Retinal pigment epithelial cell (primary cell): ENCODE measurements around the gene AGBL5.
A peak's percentile ranks its signal among the peaks of the same experiment; 100 is the strongest.
"Not testable (repeated sequence)": the region's sequence is repeated elsewhere in the genome, so short reads cannot be mapped to it uniquely, and the experiment has no call there.

Experiments used
- DNase-seq: peaks from one replicate; pipeline ENCODE4 v3.0.0-alpha.2; 2010; ENCODE audit warnings: low read depth
- H3K4me3 ChIP-seq: 2 replicates; pipeline ENCODE4 v1.5.1; 2011; ENCODE audit warnings: mild to moderate bottlenecking, low read length, control low read depth, moderate library complexity
- TF ChIP-seq, protein P1 (sequence below): conservative IDR thresholded peaks from 2 replicates; pipeline ENCODE4 v1.5.1; 2011; ENCODE audit warnings: low read depth, low read length, control low read depth, inconsistent platforms

The AGBL5 gene

DNA sequence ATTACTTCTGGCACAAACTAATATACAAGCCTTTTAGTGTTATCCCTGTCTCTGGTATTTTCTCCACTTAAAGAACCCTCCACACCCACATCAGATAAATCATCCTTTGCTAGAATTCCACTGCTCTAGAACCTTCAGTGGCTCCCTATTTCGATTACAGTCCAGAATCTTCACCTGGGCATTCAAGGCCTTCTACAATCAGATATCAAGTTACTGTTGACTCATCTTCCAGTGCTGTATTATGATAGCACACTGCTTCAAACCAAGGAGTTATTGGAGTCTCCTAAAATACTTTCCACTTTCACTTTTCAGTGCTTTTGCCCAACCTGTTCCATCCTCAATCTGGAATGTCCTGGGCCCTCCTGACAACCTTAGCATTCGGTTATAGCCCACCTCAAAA, 64.1 kb downstream of the AGBL5 start:
- no peak overlapping the region for H3K4me3 ChIP-seq
- no peak for DNase-seq
- TF ChIP-seq, protein P1, sequence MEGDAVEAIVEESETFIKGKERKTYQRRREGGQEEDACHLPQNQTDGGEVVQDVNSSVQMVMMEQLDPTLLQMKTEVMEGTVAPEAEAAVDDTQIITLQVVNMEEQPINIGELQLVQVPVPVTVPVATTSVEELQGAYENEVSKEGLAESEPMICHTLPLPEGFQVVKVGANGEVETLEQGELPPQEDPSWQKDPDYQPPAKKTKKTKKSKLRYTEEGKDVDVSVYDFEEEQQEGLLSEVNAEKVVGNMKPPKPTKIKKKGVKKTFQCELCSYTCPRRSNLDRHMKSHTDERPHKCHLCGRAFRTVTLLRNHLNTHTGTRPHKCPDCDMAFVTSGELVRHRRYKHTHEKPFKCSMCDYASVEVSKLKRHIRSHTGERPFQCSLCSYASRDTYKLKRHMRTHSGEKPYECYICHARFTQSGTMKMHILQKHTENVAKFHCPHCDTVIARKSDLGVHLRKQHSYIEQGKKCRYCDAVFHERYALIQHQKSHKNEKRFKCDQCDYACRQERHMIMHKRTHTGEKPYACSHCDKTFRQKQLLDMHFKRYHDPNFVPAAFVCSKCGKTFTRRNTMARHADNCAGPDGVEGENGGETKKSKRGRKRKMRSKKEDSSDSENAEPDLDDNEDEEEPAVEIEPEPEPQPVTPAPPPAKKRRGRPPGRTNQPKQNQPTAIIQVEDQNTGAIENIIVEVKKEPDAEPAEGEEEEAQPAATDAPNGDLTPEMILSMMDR: no peak

DNA sequence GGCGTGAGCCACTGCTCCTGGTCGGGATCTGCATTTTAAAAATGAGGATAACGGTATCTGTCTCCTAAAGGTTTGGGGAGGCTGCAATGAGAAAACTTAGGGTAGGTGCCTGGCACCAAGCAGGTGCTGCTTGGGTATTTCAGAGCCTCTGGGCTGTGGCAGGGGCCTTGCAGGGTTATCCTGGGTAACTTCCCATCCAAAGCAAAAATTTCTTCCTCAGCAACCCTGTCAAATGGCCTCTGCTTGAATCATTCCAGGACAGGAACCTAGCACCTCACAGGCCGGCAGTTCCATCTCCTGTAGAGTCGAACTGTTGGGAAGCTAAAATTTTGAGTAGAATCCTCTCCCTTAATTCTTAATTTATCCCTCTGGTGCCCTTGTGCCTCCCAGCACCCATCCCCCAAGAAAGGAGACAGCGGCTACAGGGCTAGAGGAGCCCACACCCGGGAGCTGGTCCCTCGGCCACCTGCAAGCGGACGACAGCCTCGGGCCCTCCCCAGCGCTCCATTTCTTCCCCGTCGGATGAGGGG, 66.6 kb downstream of the AGBL5 start:
- TF ChIP-seq, protein P1: no peak
- no peak for DNase-seq
- peak overlapping the region; percentile 50 for H3K4me3 ChIP-seq

DNA sequence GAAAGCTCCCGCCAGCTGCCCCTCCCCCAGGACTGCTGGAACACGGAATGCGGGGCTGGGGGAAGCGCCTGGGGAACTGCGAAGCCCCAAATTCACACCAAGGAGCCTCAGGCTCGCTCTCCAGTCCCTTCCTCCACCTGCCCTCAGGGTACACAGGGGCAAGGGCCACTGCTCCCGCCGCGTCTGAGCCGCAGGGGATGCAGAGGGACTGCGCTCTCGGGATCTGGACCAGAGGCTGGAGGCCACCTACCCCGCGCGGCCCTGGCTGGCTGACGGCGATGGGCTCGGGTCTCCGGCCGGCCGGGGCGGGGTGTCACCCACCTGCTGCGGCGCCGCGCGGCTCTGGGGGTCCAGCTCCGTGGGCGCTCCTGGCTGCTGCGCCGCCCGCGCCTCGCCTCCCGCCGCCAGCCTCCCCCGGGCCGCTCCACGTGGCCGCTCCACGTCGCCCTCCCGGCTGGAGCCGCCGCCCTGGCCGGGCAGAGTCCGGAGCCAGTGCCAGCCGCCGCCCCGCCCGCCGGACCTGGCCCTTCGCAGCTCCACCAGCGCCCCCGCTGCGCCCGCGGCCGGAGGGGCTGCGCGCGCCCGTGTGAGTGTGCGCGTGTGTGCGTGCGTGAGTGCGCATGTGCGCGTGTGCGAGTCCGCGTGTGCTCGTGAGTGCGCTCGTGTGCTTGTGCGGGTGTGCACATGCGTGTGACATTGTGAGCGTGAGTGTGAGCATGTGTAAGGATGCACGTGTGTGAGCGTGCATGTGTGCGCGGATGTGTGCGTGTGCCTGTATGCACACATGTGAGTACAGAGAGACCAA, 67.3 kb downstream of the AGBL5 start, which contains the start of gene CGREF1:
Gene CGREF1 (minus strand): TSS at position 604 of the 805 bp plus-strand sequence. CDS start 14,762 bp downstream, outside the sequence.
- peak within 1 kb of the TSS; percentile 50 for H3K4me3 ChIP-seq
- DNase-seq: no peak
- TF ChIP-seq, protein P1: no peak

DNA sequence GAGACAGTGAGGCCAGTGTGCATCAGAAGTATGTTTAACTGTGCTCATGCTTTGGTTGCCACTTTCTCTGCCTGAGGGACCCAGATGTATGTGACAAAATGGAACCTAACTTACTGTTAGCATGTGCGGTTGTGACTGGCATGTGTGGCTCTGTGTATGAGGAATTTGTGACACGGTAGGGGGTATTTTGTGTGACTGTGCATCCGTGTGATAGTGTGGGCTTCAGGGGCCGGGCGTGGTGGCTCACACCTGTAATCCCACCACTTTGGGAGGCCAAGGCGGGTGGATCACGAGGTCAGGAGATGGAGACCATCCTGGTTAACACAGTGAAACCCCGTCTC, 67.8 kb downstream of the AGBL5 start:
- peak overlapping the region; percentile 46 for H3K4me3 ChIP-seq
- not testable (repeated sequence) for DNase-seq
